GM18520 (cell line): ENCODE results near the gene CLMP.

ENCODE experiments used
- ATAC-seq: cut with Tn5 transposase; IDR thresholded peaks from one replicate; pipeline ENCODE4 v1.9.1; 2021; ENCODE audit not compliant: unreplicated experiment

CLMP gene

DNA sequence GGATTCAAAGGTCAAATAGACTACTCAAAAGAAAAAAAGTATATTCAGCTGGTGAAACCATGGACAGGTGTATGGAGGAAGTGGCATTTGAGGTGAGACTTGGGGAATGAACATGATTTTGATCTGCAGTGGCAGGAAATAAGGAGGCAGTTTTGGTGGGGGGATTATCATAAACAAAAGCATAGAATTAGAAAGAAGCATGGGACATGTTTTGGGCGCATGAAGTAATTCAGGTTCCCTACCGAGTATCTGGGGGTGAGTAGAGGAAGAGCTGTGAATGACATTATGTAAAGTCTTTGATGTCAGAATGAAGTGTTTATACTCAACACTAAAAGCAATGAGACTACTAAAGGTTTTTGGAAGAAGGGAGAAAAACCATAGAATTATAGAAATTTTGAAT, 3.1 kb downstream of the CLMP start:
- ATAC-seq: no peak

DNA sequence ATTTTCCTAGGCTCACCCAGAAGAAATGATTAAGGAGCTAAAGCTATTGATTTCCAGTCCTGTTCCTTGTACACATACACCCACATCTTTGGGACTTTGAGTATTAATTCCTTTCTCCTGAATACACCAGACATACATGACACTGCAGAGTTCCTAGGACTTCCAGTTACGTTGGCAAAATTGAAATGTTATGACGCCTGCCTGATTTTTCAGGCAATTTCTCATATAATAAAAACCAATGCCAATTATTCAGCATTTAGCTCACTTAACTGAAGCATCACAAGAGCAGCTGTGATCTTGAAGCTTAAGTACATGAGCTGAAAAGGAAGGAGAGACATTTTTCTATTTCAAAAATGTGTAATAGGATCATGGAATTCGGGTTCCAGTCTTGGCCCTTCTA, 4.5 kb downstream of the CLMP start:
- no peak for ATAC-seq

DNA sequence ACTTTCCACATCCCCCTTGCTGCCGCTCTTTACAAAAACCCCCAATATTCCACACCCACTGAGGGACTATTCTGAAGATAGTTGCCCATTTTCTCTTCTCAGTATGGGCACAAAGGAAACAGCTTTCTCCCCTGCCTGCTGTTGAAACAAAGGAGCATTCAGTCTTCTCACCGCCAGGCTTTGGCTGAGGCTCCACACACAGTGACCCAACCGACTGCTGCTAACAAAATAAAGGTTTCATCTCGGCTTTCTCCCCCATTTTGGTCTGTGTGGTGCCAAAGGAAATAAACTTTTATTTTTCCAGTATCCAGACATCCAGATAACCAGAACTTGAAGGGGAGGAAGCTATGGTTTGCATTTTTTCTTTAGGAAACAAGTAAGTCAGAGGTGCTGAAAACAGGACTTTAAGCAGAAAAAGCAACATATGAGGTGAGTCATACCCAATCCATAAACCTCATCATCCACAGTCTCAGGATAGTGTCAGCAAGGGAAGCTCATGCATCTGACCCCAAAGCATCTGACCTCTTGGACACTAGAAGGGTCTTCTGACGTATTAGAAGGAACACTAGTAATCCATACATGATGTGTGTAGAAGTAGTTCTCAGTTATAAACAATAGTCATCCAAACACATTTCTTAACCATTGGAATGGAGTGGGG, 6.4 kb downstream of the CLMP start:
- no peak for ATAC-seq

DNA sequence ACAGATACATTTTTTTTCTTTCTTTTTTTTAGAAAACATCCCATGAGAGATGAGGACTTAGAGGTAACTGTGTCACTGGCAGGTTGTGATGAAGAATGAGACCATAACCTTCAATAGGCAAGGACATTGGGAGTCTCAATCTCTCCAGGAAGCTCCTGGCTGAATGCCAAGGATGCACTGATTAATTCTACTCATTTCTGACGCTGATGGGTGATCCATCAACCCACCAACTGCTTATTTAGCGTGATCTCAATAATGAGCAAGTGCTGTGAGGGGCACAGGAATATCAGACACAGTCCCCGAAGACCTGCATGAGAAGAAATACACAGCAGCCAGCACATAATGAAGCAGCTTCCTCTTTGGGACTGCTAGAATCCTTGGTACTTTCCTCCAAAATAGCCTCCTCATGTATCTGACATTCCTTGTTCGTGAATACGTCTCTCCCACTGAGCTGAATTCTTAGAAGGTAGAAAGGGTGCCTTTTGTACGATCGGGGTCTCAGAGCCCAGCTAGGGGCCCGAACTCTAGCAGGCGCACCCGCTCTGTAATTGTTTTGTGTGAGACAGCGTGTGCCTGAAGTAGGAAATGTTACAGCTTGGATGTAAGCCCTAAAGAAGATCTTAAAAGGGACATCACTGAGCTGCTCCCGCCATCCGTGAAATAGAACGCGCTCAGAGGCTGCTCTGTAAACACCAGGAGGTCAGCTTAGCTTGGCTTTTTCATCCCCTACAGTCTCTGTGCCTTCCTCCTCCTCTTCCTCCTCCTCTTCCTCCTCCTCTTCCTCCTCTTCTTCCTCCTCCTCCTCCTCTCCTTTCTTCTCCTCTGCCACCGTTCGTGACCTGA, 7.2 kb downstream of the CLMP start:
- no peak for ATAC-seq

DNA sequence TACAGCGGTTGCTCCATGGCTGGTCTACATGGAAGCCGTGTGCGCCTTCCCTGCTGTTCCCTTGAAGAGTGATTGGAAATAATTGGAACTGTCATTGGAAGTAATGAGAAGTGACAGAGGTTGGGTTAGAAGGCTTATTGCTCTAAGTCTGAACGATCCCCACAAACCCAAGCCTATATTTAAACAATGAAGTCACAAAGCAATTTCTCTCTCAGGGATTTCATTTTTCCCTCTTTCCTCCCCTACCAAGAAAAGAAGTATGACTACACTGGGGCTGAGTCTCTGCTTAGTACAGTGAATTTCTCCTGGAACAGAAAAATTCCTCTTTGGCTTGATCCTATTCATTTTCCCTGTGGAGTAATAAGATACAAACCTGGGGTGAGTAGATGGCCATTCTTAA, 7.8 kb downstream of the CLMP start:
- no peak for ATAC-seq

DNA sequence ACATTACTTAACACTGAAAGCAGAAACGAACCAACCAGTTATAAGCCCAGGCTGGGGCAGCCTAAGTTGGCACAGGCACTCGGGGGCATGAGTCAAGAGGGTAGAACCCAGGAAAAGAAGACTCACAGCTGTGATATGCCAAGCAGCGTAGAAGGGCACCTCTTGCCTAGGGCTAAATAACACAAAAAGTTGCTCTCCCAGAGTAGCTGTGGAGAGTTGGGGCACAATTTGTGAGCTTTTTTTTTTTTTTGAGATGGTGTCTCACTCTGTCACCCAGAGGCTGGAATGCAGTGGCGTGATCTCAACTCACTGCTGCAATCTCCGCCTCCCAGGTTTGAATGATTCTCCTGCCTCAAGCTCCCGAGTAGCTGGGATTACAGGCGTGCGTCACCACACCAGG, 8.8 kb downstream of the CLMP start:
- ATAC-seq: no peak

DNA sequence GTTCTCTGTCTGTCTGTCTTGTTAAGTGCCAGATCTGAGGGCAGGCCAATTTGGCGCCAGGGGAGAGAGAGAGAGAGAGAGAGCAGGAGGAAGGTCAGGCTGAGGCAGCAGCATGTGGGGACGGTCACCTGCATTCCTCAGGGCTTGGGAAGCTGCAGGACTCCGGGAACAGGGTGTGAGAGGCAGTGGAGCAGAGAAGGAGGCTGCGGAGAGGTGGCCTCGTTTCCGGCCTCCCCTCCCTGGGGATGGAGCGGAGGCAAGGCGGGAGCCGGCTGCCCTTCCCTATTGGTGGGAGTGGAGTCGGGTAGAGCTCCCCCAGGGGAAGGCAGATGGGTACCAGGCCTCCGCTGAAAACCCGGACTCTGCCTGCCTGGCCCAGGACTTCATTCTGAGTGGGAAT, 9.7 kb downstream of the CLMP start:
- no peak for ATAC-seq

DNA sequence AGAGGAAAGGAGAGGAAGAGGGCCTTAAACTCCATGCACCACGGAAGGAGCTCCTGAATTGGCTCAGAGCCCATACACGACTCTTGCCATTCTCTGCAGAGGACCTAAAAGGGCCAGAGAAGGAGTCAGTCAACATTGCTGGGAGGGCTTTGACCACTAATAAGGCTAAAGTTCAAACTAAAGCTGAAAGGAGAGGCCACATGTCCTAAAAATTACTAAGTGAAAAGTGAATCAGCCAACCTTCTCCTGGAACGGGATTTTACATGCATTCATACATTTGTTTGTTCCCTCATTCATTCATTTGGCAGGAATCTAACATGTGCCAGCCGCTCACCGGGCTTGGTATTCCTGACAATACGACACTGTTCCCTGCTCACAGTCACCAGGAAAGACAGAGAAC, 10.5 kb downstream of the CLMP start:
- no peak for ATAC-seq

DNA sequence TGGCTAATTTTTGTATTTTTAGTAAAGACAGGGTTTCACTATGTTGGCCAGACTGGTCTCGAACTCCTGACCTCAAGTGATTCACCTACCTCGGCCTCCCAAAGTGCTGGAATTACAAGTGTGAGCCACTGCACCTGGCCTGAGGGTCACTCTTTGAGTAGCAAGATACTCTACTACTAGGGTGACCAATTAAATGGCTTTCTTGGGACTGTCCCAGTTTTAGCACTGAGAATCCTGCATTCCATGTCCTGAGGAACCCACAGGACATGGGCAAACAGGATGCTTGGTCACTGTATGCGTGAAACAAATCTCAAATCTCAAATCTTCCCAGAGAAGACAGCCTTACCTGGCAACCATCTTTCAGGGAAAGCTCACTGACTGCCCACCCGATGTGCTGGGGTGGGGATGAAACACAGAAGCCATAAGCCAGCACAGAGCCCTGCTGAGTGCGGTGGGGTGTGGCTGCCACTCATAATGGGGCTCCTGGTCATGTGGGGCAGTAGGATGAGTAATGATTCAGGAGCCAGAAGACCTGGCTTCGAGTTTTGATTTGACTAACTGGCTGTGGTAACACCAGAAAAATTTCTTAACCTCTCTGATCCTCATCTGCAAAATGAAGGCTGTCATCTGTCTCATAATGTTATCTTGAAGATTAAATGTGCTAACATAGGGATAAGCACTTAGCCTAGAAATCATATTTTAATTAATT, 11.5 kb downstream of the CLMP start:
- no peak for ATAC-seq

DNA sequence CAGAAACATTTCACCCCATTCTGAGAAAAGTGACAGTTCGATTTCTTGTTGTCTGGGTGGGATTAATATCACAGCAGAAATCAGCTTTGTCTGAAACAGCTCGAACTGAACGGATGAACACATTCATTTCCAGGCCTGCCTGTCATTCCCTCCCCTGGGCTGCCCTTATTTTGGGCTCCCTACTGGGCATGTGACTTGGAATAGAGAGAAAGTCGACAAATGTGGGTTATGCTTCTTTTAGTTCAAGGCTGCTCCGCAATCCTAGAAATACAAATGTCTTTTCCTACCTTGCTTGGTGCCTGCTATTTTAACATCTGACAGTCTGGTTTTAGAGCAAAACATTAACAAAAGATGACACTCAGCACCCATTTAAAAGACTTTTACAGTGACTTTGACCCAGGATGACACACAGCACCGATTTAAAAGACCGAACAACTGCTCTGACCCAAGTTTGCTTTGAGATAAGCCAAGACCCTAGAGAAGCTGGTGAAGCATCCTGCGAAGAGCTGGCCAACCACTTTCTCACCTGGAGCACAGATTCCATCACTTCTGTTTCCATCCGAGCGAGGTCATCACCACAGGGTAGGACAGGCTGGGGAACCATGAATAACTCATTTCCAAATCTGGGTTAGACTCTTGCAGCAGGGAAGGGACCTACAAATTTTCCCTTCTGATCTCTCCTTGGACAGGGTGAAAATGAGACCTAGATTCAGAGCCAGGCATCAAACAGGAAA, 13.1 kb downstream of the CLMP start:
- ATAC-seq: no peak

DNA sequence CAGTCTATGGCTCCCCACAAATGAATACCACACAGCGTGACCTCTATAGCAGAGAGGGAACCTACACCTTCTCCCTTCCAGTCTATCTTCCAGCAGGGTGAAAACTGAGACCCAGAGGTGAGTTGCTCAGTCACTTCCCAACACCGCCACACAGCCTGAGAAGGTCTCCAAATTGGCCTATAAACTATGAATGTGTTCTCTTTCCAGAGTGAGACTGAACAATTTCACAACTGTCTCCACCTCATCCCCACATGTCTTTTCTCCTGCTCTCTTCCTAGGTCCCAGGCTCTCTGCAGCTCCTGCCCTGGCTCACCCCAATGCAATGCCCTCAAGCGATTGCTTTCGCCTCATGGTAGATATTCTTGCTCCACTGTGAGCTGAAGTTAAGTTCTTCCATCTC, 14.0 kb downstream of the CLMP start:
- no peak for ATAC-seq

DNA sequence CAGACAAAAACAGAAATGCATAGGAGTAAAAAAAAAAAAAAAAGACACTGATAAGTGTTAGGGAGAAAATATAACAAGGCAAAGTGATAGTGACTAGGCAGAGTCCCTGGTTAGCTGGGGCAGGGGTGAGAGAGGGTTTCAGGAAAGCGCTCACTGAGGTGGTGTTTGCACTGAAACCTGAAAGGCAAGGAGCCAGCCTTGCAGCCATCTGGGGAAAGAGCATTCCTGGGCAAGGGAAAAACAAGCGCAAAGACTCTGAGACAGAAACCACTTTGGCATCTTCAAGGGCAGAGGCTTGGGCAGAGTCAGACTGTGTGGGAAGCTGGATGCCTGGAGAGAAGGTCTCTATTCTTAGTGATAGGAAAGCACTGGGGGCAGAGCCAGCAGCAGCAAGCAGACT, 14.5 kb downstream of the CLMP start:
- no peak for ATAC-seq

DNA sequence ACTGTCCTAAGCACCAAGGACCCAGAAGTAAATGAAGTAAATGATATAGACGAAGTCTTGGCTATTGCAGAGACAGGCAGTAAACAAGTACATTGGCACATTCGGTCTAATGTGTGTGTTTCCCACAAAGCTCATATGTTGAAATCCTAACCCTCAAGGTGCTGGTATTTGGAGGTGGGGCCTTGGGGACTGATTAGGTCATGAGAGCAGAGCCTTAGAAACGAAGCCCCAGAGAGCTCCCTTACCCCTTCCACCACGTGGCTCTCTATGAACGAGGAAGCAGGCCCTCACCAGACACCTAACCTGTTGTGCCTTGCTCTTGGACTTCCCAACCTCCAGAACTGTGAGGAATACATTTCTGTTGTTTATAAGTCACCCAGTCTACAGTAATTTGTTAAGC, 14.9 kb downstream of the CLMP start:
- ATAC-seq: no peak

DNA sequence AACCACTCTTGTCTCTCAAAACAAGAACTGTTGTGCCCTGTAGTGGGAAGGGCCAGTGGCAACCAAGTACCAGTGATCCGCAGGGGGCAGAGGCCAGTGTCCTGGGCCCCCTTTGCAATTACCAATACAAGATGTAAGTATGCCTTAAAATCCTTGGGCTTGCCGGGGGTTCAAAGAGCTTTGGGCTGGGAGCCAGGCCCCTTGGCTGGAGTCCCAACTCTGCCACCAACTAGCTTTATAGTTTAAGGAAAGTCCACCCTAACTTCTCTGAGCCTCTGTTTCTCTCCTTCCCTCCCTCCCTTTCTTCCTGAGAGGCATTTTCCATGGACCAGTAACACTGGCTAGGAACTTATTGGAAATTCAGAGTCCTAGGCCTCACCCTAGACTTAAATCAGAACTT, 15.5 kb downstream of the CLMP start:
- ATAC-seq: no peak

DNA sequence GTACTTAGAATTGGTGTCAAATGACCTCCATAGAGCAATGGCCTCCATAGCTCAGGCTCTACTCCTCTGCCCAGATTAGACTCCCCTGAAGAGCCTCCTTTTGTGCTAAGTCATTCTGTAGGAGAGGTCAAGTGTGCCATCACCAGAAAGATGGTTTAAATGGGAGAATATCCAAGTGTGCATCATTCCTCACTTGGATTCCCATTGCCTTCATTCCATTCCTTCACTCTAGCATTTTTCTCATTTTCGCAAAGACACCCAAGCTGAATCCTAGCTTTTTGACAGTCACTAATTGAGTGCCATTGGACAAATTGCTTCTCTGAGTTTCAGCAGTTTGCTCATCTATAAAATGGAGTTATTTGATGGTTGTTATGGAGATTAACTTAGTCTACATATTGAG, 16.9 kb downstream of the CLMP start:
- no peak for ATAC-seq

DNA sequence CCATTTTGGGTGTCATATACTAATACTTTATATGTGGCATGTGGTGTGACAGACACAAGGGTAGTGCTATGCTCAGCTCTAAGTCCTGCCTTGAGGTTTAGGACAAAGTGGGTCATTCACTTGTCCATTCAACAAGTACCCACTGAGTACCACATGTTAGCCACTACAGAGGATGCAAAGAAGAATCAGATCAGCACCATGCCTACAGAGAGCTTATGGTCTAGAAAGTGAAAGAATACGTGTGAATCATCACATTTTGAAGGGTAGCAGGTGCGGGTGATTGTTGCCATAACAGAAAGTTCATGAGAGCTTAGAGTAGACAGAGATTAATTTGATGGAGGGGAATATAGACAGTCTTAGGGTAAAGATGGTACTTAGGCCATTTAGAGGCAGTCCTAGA, 18.3 kb downstream of the CLMP start:
- no peak for ATAC-seq

DNA sequence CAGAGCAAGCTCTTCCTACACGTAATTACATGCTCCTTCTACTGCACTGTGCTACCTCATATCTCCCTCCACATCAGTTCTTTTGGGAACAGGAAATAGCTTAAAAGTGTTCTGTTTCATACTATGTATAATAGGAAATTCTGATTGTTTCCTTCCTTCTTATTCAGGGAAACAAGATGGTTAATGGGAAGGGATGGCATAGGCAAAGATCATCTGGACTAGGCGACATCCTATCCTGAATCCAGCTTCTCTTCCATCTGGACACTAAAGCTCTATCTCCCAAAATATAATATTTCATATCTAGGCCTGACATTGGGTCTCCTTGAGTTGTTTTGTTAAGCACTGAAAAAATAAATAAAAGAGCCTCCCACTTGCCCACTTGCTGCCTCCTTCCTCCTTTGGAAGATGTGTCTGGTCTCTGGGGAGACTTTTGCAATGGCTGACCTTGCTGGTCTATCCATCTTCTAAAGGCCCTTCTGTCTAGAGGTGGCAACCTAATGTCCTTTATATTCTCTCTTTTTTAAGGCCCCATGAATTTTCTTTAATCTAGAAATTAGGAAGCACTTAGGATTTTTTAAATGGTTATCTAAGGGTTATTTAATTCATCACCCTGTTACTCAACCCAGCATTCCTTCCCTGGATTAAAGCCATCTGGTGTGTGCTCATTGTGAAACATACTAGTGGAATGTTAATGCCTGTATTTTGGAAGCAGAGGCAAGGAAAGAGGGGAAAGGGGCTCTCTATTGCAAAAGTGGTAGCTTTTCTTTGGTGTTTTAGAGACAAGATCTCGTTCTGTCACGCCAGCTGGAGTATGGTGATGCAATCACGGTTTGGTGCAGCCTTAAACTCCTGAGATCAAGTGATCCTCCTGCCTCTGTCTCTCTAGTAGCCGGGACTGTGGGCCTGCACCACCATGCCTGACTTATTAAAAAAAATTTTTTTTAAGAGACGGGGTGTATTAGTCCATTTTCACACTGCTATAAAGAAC, 20.6 kb downstream of the CLMP start:
- ATAC-seq: no peak

DNA sequence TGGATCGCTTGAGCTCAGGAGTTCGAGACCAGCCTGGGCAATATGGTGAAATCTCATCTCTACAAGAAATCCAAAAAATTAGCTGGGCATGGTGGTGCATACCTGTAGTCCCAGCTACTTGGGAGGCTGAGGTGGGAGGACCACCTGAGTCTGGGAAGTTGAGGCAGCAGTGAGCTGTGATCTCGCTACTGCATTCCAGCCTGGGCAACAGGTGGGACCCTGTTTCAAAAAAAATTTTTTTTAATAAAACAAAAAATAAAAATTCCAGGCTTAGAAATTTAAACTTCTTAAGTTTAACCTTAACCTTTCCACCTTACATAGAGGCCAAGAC, 21.2 kb downstream of the CLMP start:
- ATAC-seq: no peak

DNA sequence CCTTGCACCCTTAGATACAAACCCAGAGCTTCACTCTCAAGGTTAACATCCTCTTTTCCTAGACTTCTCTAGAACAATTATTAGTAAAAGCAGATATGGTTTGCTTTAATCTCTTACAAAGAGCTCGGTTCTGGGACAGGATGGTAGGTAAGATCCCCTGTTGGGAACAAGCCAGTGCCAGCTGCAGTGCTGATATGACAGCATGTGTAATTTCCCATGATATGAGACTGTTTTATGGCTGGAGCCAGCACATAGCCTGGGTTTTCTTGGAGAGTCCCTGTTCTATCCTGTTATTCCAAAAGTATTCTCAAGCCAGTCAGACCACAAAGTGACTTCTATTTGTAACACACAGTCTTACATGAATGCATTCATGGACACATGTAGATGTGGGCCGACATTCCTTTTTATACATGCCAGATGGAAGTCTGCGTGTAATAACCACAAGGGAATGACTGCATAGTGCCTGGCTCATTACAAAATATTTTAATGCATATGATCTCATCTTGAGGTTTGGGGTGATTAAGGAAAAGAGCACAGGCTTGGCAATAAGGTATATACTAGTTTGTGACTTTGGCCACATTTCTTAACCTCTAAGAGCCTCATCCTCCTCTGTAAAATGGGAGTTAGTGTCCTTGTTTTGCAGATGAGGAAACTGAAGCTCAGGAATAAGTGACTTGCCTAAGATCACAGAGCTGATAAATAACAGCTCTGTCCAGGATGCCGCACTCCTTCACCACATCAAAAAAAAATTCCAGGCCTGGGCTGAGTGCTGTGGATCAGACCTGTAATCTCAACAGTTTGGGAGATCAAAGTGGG, 21.8 kb downstream of the CLMP start:
- no peak for ATAC-seq

DNA sequence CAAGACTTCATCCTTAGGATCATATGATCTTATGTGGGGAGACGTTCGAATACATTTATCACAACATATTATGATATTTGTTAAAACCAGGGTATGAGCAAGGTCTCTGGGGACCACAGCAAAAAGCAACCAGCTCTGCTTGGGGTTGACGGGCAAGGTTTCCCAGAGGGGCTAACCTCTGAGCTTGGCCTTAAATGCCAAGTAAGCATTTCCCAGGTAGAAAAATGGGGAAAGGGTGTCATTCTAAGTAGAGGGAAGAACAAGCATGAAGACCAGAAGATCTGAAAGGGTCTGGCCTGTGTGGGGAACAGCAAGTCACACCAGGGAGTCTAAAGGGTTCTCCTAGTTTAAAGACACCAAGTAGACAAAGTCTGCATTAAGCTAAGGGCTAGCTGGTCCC, 24.1 kb downstream of the CLMP start:
- ATAC-seq: no peak
